GM18861 (cell line): ENCODE data around the gene RBFA.
"Not testable (repeated sequence)": the region's sequence is repeated elsewhere in the genome, so short reads cannot be mapped to it uniquely, and the experiment has no call there.

ENCODE experiments used
- ATAC-seq: cut with Tn5 transposase; IDR thresholded peaks from one replicate; pipeline ENCODE4 v1.9.1; 2021; ENCODE audit not compliant: unreplicated experiment

Gene RBFA, protein sequence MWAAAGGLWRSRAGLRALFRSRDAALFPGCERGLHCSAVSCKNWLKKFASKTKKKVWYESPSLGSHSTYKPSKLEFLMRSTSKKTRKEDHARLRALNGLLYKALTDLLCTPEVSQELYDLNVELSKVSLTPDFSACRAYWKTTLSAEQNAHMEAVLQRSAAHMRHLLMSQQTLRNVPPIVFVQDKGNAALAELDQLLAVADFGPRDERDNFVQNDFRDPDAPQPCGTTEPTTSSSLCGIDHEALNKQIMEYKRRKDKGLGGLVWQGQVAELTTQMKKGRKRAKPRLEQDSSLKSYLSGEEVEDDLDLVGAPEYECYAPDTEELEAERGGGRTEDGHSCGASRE

DNA sequence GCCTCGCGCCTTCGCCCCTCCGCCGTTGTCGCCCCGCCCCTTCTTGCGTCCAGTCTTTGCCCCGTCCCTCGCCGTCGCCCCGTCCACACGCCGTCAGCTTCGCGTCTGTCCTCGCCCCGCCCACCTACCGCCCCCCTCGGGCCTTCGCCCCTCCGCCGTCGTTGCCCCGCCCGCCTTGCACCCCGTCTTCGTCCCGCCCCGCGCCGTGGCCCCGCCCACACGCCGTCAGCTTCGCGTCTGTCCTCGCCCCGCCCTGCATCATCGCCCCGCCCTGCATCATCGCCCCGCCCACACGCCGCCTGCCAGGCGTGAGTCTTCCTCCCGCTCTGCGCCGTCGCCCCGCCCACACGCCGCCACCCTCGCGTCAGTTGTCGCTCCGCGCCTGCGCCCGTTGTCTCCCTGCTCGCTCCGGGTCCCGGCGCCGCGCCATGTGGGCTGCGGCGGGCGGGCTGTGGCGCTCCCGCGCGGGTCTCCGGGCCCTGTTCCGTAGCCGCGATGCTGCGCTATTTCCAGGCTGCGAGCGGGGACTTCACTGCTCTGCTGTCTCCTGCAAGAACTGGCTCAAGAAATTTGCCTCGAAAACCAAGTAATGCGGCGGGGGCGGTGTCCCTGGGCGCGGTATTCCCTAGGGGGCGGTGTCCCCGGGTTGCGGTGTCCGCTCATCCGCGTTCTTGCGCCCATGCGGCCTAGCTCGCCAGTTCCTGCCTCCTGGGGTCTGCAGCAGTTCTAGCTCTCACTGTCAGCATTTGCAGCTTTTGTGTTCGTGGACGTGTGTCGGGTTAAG is at the start of gene RBFA:
TSS of gene RBFA (plus strand) at position 367 of the 784 bp plus-strand sequence. CDS start at position 429, 62 bp downstream.
- peak; percentile 75 for ATAC-seq

DNA sequence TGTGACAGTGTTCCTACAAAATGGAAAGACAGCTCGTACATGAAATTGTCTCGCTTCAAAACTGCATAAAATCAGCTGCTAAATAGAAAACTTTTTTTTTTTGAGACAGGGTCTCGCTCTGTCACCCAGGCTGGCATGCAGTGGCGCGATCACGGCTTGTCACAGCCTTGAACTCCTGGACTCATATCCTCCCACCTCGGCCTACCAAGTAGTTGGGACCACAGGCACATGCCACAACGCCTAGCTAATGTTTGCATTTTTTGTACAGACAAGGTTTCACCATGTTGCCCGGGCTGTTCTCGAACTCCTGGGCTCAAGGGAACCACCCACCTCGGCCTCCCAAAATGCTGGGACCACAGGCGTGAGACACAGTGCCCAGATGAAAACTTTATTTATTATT is 49.1 kb upstream of the RBFA start:
- no peak for ATAC-seq

DNA sequence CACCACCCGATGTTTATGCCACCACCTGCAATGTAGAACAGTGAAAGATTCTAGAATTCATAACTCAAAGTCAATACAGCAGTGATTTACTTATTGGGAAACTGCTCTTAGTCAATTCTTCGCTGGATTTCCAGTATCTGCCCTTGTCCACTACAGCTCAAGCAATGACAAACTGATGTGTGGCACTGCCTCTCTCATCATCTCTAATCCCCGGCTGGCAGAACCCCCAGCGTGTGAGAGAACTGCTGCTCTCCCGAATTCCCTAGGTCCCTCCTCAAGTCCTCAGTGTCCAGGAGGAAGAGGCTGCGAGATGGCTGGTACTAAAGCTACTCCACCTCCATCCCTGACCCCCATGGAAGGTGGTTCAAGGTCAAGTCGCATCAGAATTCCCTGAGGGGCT is 47.5 kb upstream of the RBFA start:
- ATAC-seq: no peak

DNA sequence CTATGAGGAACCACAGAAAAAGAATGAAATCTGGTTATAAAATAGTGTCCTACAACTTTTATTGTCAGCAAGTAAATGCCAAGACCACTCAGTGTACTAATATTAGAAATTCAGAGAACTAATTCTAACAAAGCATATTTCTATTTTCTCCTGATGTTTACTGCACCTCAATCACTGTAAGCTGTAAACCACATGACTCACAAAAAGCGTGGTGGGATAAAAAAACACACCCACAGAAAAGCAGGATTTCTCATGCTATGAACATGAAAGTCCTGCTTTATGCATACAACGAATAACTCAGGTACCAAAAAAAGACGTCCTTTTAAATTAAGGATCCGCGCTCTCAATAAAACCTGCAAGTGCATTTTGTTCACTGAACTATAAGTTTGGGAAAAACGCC is 46.7 kb upstream of the RBFA start:
- ATAC-seq: no peak

DNA sequence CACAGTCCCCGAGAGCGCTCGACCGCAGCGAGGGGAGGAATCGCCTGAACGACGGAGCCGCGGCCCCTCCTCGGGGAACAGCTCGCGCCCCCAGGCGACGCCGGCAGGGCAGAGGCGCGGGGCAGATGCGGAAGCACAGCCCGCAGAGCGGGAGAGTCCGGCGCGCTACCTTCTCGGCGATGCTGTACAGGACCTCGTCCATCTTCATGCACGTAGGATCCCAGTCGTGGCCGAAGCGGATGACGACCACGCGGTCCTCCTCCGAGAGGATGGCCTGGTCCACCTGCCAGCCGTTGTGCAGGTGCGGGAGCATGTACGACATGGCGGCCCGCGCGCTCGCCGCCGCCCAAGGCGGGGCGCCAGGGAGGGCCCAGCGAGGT is 46.2 kb upstream of the RBFA start:
- ATAC-seq: peak; percentile 50

DNA sequence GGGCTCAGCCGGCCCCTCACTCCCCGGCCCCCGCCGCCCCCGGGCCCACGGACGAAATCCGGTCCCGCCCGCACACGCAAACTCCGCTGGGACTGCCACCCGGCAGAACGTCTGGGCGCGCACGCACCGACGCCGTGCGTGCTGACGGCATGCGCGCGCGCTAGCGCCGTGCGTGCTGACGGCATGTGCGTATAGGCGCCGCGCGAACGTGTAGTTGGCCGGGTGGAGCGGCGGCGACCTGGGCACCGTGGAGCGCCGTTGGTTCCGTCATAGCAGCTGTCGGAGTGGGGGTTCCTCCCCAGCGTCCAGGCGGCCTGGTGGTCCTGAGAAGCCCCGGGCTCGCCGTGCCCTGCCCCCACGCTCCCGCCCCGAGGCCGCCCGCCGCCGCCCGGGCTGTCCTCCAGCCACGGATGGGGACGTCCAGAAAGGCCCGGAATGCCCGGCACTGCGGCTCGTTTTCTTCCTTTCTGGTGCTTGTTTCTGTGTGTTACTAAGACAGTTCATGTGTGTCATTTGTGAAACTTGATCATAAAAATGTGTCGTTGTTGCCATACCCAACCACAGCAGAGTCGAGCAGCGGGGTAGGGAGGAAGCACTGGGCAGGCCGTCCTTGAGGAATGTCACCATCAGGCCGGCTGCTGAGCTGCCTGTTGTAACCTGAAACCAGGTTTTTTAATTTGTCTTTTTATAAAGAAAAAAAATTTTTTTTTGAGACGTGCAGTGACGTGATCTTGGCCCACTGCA is 45.6 kb upstream of the RBFA start, which contains the start of gene TXNL4A:
TSS of gene TXNL4A (minus strand) at position 113 of the 744 bp plus-strand sequence. CDS start 171 bp downstream, outside the sequence.
- ATAC-seq: peak; percentile 94

DNA sequence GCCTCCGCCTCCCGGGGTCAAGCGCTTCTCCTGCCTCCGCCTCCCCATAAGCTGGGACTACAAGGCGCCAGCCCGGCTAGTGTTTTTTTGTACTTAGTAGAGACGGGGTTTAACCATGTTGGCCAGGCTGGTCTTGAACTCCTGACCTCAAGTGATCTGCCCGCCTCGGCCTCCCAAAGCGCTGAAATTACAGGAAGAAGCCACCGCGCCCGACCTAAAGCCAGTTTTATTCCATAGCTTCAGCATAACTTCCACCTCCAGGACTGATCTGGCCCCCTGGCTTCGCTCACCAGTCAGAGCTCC is 45.1 kb upstream of the RBFA start:
- ATAC-seq: no peak

DNA sequence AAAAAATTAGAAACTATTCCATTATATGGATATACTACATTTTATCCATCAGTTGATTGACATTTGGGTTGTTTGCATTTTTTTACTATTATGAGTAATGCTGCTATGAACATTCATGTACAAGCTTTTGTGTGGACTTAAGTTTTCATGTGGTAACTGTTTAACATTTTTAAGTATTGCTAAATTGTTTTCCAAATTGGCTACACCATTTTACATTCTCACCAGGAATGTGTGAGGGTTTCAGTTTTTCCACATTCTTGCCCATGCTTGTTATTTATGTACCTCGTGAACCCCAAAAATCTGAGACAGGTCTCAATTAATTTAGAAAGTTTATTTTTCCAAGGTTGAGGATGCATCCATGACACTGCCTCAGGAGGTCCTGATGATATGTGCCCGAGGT is 42.7 kb upstream of the RBFA start:
- ATAC-seq: no peak

DNA sequence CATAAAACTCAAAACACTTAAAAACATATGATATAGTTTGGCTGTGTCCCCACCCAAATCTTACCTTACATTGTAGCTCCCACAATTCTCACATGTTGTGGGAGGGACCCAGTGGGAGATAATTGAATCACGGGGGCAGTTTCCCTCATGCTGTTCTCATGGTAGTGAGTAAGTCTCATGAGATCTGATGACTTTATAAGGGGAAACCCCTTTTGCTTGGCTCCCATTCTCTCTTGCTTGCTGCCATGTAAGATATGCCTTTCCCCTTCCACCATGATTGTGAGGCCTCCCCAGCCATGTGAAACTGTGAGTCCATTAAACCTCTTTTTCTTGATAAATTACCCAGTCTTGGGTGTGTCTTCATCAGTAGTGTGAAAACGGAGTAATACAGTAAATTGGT is 34.5 kb upstream of the RBFA start:
- ATAC-seq: not testable (repeated sequence)

DNA sequence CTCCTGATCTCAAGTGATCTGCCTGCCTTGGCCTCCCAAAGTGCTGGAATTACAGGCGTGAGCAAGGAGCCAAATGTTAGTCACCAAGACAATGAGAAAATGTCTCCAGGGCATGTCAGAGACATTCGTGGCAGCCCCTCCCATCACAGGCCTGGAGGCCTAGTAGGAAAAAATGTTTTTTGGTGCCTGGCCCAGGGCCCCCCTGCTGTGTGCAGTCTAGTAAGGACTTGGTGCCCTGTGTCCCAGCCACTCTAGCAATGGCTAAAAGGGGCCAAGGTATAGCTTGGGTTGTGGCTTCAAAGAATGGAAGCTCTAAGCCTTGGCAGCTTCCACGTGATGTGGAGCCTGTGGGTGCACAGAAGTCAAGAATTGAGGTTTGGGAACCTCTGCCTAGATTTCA is 33.4 kb upstream of the RBFA start:
- ATAC-seq: no peak

DNA sequence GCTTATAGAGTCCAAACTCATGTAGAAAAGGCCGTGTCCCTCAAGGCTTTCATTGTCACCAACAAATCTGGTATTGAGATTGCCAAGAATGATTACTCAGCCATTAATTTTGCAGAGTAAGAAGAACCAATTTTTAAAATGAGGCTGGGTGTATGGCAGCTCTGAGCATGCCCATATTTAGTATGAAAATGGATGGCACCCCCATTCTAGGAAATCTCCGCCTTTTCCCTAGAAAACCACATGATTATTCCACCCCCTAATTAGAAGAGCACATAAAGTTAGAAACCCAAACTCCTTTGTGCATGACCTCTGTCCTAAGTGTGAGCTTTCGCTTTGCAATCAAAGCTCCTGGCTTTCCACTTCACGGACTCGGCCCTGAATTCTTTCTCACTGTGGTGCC is 31.8 kb upstream of the RBFA start:
- no peak for ATAC-seq

DNA sequence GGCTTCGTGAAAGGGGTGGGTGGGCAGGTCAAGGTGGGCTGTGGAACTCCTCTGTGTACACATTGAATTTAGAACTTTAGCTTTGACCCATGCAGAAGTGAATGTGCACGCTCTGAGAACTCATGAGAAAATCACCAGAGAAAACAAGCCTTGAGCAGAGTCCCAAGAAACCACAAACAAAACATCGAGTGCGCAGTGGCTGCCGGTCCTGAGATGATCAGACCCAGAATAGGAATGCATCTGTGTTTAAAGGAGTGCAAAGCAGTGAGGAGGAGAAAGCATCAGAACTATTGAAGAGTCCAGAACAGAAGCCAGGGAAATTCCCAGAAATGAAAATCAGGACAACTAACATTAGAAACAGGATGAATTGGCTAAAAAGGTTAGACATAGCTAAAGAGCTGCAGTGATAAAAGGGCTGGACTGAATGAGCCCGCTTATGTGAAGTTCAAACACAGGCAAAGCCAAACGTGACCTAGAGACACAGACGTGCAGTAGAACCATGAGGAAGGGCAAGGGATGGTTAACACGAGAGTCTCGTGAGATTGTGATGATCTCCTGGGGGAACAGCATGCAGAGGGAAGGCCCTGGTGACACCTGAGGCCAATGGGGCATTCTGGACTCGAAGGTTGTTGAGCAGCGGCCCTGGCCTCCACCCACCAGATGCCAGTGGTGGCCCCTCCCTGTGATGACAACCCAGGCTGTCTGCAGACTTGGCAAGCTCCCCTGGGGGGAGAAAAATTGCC is 29.5 kb upstream of the RBFA start:
- no peak for ATAC-seq

DNA sequence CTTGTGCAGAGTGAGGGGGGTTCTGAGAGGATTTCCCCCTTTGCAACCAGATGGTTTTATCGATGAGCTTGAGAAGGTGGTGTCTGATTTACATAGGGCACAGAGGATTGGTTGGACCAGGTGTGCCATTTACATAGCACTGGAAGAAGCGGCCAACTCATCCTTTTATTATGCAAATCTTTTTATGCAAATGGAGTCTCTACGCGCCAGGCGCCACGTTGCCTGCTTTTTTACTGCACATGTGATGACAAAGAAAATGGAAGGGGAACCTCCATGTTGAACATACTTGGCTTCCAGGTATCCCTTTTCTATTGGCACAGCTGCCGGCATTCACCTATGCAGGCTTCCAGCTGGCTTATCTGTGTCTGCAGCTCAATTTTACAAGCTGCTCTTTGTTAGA is 27.5 kb upstream of the RBFA start:
- ATAC-seq: no peak

DNA sequence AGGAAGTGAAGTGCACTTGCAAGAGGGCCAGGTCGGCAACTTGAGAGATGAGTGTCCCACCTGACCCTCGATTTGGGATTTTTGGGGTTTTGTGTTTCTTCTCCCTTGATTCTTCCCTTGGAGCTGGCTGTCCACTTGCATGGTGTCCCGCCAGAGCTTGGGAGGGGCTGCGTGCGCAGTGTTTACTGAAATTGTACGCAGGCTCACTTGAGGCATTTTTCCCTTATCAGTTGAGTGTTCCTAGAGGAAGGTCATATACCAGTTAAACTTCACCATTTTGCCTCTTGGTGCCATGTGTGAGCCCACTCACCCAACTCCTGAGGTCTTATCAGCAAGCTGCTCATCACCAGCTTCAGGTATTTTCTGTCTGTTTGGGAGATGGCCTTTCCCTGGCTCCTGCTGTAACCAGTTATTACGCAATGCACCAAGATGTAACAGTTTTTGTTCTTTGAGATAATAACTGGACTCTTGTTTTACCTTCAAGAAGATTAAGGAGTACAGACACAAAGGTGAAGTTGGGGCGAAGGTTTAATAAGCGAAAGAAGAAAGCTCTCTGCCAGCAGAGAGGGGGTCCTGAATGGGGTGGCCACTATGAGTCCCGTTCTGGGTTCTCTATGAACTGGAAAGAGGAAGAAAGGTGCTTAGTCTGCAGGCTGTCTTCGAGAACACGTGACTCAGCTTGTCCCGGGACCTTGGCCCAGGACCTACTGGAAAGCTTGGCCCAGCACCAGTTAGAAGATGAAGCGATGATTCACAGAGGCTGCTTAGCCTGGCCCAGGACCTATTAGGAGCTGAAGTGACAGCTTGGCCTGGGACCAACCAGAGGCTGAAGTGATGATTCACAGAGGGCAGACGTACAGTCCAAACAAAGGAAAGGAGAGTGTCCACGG is 24.3 kb upstream of the RBFA start:
- ATAC-seq: no peak

DNA sequence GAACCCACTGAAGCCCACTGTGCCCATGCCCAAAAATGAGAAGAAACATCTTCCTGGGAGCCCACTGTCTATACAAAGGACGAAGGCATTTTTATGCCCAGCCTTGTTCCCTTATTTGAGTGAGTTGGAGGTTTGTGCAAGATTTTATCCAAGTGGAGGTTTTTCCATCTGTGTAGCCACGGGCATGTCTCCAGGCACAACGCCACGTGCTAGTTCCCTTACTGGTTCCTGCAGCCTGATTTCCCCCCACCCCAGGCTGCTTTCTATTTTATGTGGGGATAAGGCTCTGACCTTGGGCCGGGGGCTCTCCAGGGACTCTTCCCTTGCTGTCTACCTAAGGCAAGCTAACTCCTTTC is 23.7 kb upstream of the RBFA start:
- no peak for ATAC-seq

DNA sequence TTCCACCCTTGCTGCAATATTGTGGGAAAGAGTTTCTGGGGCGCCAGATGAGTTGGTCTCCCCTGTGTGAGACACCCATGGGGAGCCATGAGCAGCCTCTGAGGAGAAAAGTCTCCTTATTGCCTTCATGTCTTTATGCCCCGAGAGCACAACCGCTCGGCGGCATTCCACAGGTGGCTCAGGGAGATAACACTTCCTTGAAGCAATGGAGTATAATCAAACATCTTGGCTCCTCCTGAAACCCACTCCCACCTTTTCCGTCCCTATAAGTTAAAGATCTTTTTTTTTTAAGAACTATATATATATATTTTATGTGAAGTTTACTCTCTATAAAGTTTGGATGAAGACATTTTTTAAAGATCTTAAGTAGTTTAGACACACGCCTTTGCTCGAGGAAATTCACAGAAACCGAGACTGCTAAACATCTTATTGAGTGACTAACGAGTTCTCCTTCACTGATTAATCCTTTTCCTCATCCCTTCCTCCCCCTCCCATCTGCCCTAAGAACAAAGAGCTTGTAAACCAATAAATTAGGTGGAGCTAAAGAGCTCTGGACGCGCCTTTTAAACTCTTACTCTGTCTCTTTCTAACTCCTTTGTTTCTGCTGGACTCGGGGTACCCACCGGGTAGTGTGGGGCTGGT is 22.6 kb upstream of the RBFA start:
- ATAC-seq: not testable (repeated sequence)

DNA sequence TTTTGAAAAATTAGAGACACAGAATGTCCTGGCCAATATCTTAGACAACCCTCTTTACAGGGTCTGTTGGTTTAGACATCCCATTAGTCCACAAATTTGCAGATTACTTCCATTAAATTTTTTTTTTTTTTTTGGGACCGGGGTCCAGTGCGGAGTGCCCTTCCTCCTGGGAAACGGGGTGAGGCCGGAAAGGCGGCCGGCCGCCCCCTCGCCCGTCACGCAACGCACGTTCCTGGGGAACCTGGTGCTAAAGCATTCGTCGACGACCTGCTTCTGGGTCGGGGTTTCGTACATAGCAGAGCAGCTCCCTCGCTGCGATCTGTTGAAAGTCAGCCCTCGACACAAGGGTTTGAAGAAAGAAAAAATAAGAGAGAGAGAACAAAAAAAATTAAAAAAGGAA is 21.5 kb upstream of the RBFA start:
- no peak for ATAC-seq

DNA sequence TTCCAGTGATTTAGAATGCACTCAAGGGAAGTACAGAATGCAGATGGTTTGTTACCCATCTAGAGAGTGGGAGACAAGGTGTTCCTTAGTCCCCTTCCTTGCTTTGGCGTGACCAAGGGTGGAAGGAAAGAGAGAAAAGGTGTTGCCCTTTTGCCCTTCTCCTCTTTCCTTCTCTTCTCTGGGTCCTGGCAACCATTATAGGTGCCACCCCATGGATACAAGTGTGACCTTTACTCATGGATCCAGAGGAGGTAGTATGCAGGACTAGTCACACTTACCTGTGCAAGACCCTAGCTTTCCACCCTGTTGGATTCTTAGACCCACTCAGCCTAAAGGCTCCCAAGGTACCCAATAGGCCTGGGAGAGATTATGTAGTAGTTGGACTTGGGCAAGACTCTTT is 11.6 kb upstream of the RBFA start:
- no peak for ATAC-seq

DNA sequence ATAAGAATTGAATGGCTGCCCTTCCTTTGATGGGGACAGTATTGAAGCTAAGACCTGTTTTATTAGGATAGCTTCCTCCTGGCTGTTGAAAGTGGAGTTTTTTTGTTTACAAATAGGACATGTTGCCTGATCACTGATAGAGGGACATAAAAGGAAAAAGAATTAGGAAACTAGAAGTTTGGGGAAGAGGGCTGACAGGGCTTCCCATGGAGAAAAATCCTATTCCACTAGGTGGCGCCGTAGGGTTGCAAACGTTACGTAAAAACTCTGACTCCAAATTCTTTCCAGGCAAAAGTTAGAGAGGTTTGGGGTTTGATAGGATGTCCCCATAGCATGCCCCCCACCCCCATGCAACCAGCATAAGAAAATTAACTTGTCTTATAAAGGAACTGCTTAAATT is 11.1 kb upstream of the RBFA start:
- ATAC-seq: no peak

DNA sequence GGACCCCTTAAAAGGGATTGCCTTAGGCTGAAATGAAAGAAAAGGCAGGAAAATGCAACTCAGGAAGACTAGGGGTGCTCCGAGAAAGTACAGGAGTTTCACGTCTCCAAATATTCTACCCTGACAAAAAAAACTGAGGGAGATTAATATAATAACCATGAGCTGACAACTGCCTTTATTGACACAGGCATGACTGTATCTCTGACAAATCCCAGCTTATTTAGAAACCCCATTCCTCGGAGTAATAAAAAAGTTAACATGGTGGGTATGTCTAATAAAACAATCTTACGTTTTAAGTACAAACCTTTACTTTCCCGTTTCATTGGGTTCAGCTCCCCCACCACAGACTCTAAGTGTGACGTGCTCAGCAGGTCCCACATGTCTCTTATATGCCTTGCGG is 7.9 kb upstream of the RBFA start:
- ATAC-seq: no peak
